ENCODE data around the gene YY1. TPM values are rescaled to one million over a fixed set of nuclear protein-coding genes. Genes with fewer than 3 reads are reported as not detected.

The YY1 gene
- total RNA-seq, 1 donor from 2014 or later, result 87.5 TPM

DNA sequence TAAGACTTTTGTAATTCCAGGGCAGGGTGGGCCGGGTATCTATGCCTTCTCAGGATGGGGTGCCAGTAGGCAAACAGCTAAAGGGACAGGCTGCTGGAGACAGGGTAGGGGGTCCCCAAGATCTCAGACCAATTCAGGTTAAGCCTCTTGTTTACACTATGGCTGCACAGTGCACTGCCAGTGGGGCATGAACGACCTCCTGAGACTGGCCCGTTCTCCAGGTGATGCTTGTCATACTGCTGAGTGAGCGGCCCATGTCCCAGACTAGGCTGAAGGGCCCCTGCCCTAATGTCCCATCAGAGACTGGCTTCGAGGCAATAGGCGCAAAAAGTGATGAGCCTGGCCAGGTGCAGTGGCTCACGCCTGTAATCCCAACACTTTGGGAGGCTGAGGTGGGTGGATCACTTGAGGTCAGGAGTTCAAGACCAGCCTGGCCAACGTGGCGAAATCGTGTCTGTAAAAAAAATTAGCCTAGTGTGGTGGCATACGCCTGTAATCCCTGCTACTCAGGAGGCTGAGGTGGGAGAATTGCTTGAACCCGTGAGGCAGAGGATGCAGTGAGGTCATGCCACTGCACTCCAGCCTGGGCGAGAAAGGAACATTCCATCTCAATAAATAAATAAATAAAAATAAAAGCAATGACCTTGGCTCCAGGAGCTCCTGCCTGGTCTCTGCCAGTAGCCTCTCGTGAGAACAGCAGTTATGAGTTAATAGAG, 54.7 kb downstream of the YY1 start:
- no peaks in the 10 kb centered on the region for H3K36me3 ChIP-seq (ENCODE audit: insufficient read depth, low read length)
- Mint-ChIP-seq H3K9me3 (ENCODE audit: unreplicated experiment) (no peaks in the 10 kb centered on the region), H3K27me3 (ENCODE audit: low read depth, unreplicated experiment) (no peaks in the 10 kb centered on the region), H3K36me3 (ENCODE audit: low read depth, unreplicated experiment) (peaks cover 9% of the 10 kb centered on the region), H3K4me3 (ENCODE audit: unreplicated experiment) (no peak overlapping the region), H3K27ac (ENCODE audit: unreplicated experiment) (no peak overlapping the region), H3K4me1 (ENCODE audit: low read depth, unreplicated experiment) (peaks cover 5% of the 10 kb centered on the region)
- FAIRE-seq, result no peak
- H2AFZ ChIP-seq (ENCODE audit: low read depth, low read length), result no peak overlapping the region
- H3K79me2 ChIP-seq (ENCODE audit: insufficient read depth, low read length), result no peaks in the 10 kb centered on the region
- no peaks in the 10 kb centered on the region for H3K27me3 ChIP-seq (ENCODE audit: insufficient read depth, low read length)
- no peak overlapping the region for H3K27ac ChIP-seq (ENCODE audit: low read depth, low read length)
- H3K9me3 ChIP-seq (ENCODE audit: insufficient read depth, low read depth, low read length), result no peaks in the 10 kb centered on the region
- no peak overlapping the region for H3K4me2 ChIP-seq (ENCODE audit: low read length)
- H3K4me3 ChIP-seq (ENCODE audit: insufficient read depth, low read depth, low read length), result no peak overlapping the region
- TF ChIP-seq, protein P1, sequence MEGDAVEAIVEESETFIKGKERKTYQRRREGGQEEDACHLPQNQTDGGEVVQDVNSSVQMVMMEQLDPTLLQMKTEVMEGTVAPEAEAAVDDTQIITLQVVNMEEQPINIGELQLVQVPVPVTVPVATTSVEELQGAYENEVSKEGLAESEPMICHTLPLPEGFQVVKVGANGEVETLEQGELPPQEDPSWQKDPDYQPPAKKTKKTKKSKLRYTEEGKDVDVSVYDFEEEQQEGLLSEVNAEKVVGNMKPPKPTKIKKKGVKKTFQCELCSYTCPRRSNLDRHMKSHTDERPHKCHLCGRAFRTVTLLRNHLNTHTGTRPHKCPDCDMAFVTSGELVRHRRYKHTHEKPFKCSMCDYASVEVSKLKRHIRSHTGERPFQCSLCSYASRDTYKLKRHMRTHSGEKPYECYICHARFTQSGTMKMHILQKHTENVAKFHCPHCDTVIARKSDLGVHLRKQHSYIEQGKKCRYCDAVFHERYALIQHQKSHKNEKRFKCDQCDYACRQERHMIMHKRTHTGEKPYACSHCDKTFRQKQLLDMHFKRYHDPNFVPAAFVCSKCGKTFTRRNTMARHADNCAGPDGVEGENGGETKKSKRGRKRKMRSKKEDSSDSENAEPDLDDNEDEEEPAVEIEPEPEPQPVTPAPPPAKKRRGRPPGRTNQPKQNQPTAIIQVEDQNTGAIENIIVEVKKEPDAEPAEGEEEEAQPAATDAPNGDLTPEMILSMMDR (IDR thresholded peaks at IDR 0.05; ENCODE audit: insufficient read depth, low read depth, low read length), result no peak
- TF ChIP-seq EZH2 (IDR thresholded peaks at IDR 0.05; ENCODE audit: insufficient read depth, low read length), result no peak
- peaks cover 42% of the 10 kb centered on the region for H4K20me1 ChIP-seq (ENCODE audit: insufficient read depth, low read length)
- H3K9ac ChIP-seq (ENCODE audit: low read length), result no peak overlapping the region
- no peak for DNase-seq (ENCODE audit: low read depth)
- peaks cover 11% of the 10 kb centered on the region for H3K4me1 ChIP-seq (ENCODE audit: insufficient read depth, low read length)

DNA sequence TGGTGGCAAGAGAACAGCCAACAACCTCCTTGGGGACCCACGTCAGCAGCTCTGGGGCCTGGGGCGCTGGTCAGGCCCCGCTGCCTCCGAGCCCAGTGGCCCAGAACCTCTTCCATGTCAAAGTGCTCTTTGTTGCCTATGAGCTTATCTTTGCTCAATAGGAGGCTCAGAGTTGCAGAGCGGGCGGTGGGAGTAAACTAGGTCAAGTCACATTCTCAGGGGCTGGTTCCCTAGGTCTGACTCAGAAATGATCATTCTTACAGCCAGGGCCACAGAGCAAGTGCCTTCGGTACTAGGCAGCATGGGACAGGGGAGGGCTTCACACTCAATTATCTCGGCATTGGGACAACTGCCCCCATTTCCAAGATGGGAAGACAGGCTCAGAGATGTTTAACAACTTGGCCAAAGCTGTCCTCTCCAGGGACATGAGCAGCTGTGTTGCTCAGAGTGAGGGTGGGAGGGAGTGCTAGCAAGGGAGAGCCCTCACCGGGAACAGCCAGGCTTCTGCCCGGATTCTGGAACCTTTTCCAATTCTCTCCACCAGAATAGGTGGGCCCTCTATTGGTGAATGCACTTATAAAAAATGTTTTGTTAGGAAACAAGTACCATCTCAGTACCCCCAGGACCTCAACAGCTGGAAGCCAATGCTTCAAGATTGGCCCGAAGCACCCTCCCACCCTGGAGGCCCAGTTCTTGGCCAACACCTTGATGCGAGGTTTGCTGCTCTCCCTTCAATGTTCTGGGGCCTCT, 55.4 kb downstream of the YY1 start:
- Histone ChIP-seq H3K27me3 (ENCODE audit: insufficient read depth, low read length) (no peaks in the 10 kb centered on the region), H3K27ac (ENCODE audit: low read depth, low read length) (no peak overlapping the region), H3K4me1 (ENCODE audit: insufficient read depth, low read length) (peaks cover 11% of the 10 kb centered on the region), H3K4me2 (ENCODE audit: low read length) (no peak overlapping the region), H3K79me2 (ENCODE audit: insufficient read depth, low read length) (peaks cover 6% of the 10 kb centered on the region), H3K9ac (ENCODE audit: low read length) (no peak overlapping the region), H4K20me1 (ENCODE audit: insufficient read depth, low read length) (peaks cover 42% of the 10 kb centered on the region), H3K9me3 (ENCODE audit: insufficient read depth, low read depth, low read length) (no peaks in the 10 kb centered on the region), H2AFZ (ENCODE audit: low read depth, low read length) (no peak overlapping the region), H3K4me3 (ENCODE audit: insufficient read depth, low read depth, low read length) (no peak overlapping the region), H3K36me3 (ENCODE audit: insufficient read depth, low read length) (no peaks in the 10 kb centered on the region)
- TF ChIP-seq, protein P1 (IDR thresholded peaks at IDR 0.05; ENCODE audit: insufficient read depth, low read depth, low read length), result no peak
- no peak for TF ChIP-seq EZH2 (IDR thresholded peaks at IDR 0.05; ENCODE audit: insufficient read depth, low read length)
- peaks cover 9% of the 10 kb centered on the region for H3K36me3 Mint-ChIP-seq (ENCODE audit: low read depth, unreplicated experiment)
- DNase-seq (ENCODE audit: low read depth) (no peak), FAIRE-seq (no peak)
- H3K4me3 Mint-ChIP-seq (ENCODE audit: unreplicated experiment), result no peak overlapping the region
- H3K4me1 Mint-ChIP-seq (ENCODE audit: low read depth, unreplicated experiment), result peaks cover 5% of the 10 kb centered on the region
- no peaks in the 10 kb centered on the region for H3K9me3 Mint-ChIP-seq (ENCODE audit: unreplicated experiment)
- H3K27me3 Mint-ChIP-seq (ENCODE audit: low read depth, unreplicated experiment), result no peaks in the 10 kb centered on the region
- no peak overlapping the region for H3K27ac Mint-ChIP-seq (ENCODE audit: unreplicated experiment)

DNA sequence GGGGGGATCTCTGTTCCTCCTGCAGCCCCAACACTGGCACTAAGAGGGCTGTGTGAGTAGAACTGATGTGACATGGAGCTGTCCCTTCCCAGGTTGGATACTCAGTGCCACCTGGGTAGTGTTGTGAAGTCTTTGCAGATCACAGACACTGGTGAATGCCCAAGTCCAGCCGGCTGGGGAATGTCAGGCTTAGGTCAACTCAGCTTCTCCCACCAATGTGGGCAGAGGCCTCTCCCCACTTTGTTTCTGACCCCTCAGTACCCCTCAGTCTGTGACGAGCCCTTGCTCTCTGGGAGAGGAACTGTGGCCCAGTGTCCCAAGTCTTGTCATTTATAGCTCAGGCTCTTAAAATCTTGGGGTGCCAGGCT, 56.0 kb downstream of the YY1 start:
- H3K4me3 Mint-ChIP-seq (ENCODE audit: unreplicated experiment), result no peak overlapping the region
- no peaks in the 10 kb centered on the region for H3K27me3 Mint-ChIP-seq (ENCODE audit: low read depth, unreplicated experiment)
- H3K4me3 ChIP-seq (ENCODE audit: insufficient read depth, low read depth, low read length), result no peak overlapping the region
- peaks cover 10% of the 10 kb centered on the region for H3K79me2 ChIP-seq (ENCODE audit: insufficient read depth, low read length)
- no peak overlapping the region for H3K9ac ChIP-seq (ENCODE audit: low read length)
- H4K20me1 ChIP-seq (ENCODE audit: insufficient read depth, low read length), result peaks cover 44% of the 10 kb centered on the region
- FAIRE-seq (no peak), DNase-seq (ENCODE audit: low read depth) (no peak)
- no peak overlapping the region for H3K27ac ChIP-seq (ENCODE audit: low read depth, low read length)
- no peaks in the 10 kb centered on the region for H3K27me3 ChIP-seq (ENCODE audit: insufficient read depth, low read length)
- H3K9me3 Mint-ChIP-seq (ENCODE audit: unreplicated experiment), result no peaks in the 10 kb centered on the region
- H3K27ac Mint-ChIP-seq (ENCODE audit: unreplicated experiment), result no peak overlapping the region
- no peaks in the 10 kb centered on the region for H3K9me3 ChIP-seq (ENCODE audit: insufficient read depth, low read depth, low read length)
- H3K36me3 Mint-ChIP-seq (ENCODE audit: low read depth, unreplicated experiment), result peaks cover 11% of the 10 kb centered on the region
- TF ChIP-seq, protein P1 (IDR thresholded peaks at IDR 0.05; ENCODE audit: insufficient read depth, low read depth, low read length), result no peak
- no peak for TF ChIP-seq EZH2 (IDR thresholded peaks at IDR 0.05; ENCODE audit: insufficient read depth, low read length)
- H3K4me2 ChIP-seq (ENCODE audit: low read length), result no peak overlapping the region
- no peaks in the 10 kb centered on the region for H3K36me3 ChIP-seq (ENCODE audit: insufficient read depth, low read length)
- H3K4me1 ChIP-seq (ENCODE audit: insufficient read depth, low read length), result peaks cover 11% of the 10 kb centered on the region
- H3K4me1 Mint-ChIP-seq (ENCODE audit: low read depth, unreplicated experiment), result peaks cover 5% of the 10 kb centered on the region
- no peak overlapping the region for H2AFZ ChIP-seq (ENCODE audit: low read depth, low read length)

All from astrocyte (in vitro differentiated cells and primary cell).